PC-3 (cell line): Measurements from ENCODE around the gene MYMK. TPM values are rescaled to one million over a fixed set of nuclear protein-coding genes. Genes with fewer than 3 reads are reported as not detected.

Experiments
- ATAC-seq: fragments of 200-7000 bp; cut with Tn5 transposase; 2 replicates; pipeline ENCODE4 v1.9.1; 2020; ENCODE audit warnings: mild to moderate bottlenecking, moderate library complexity
- BruUV-seq: library from RNA; stranded (reverse); fragments of 400-500 nt; replicated peaks from 2 replicates; lab custom pipeline; 2021; lab: Mats Ljungman, UMichigan
- CTCF ChIA-PET: fragments of 300-600 bp; sonication (Branson Sonifier 250); formaldehyde crosslinking; loops from one replicate; lab custom pipeline; 2022; ENCODE audit warnings: antibody characterized with exemption; lab: Charles Lee
- POLR2A ChIA-PET: fragments of 300-600 bp; sonication (Branson Sonifier 250); formaldehyde crosslinking; loops from one replicate; lab custom pipeline; 2022; ENCODE audit warnings: antibody characterized with exemption; ENCODE audit not compliant: unreplicated experiment; lab: Charles Lee
- DNase-seq: peaks from one replicate; pipeline ENCODE4 v3.0.0-alpha.2; 2015
- H2AFZ ChIP-seq: fragments of 300-600 bp; sonication (generic); 2 replicates; pipeline ENCODE4 v1.6.0; 2016; ENCODE audit warnings: antibody characterized with exemption, low read length
- H3F3A ChIP-seq: fragments of 300-600 bp; sonication (generic); one replicate; pipeline ENCODE4 v1.6.0; 2017; ENCODE audit warnings: antibody characterized with exemption, low read length, control low read depth, mild to moderate bottlenecking; ENCODE audit not compliant: unreplicated experiment
- H3K27ac ChIP-seq: fragments of 300-600 bp; sonication (generic); 2 replicates; pipeline ENCODE4 v1.5.1; 2016; ENCODE audit warnings: mild to moderate bottlenecking, low read length
- H3K27me3 ChIP-seq: fragments of 300-600 bp; sonication (generic); 2 replicates; pipeline ENCODE4 v1.6.1; 2016; ENCODE audit warnings: low read length, mixed read lengths
- H3K36me3 ChIP-seq: fragments of 300-600 bp; sonication (generic); 2 replicates; pipeline ENCODE4 v1.6.1; 2016; ENCODE audit warnings: low read depth, mixed run types, low read length, mixed read lengths
- H3K4me1 ChIP-seq: fragments of 300-600 bp; sonication (generic); 2 replicates; pipeline ENCODE4 v1.5.1; 2016; ENCODE audit warnings: low read length; ENCODE audit not compliant: insufficient read depth
- H3K4me2 ChIP-seq: fragments of 300-600 bp; sonication (generic); 2 replicates; pipeline ENCODE4 v1.6.0; 2016; ENCODE audit warnings: low read length
- H3K4me3 ChIP-seq: fragments of 300-600 bp; sonication (generic); 2 replicates; pipeline ENCODE4 v1.5.1; 2016; ENCODE audit warnings: mild to moderate bottlenecking, low read length, mixed read lengths
- H3K79me2 ChIP-seq: fragments of 300-600 bp; sonication (generic); 2 replicates; pipeline ENCODE4 v1.6.1; 2017; ENCODE audit warnings: low read length, mixed read lengths
- H3K9ac ChIP-seq: fragments of 300-600 bp; sonication (generic); 2 replicates; pipeline ENCODE4 v1.6.0; 2016; ENCODE audit warnings: mild to moderate bottlenecking, low read length
- H3K9me2 ChIP-seq: fragments of 300-600 bp; sonication (generic); replicated peaks from 2 replicates; pipeline ENCODE4 v1.6.1; 2016; ENCODE audit warnings: mixed run types, low read length, mixed read lengths
- H3K9me3 ChIP-seq: fragments of 300-600 bp; sonication (generic); 2 replicates; pipeline ENCODE4 v1.6.1; 2016; ENCODE audit warnings: low read length, mixed read lengths
- H4K20me1 ChIP-seq: fragments of 300-600 bp; sonication (generic); 2 replicates; pipeline ENCODE4 v1.6.1; 2016; ENCODE audit warnings: low read length, mixed read lengths
- EZH2 ChIP-seq: fragments of 300-600 bp; sonication (generic); IDR thresholded peaks from one replicate; pipeline ENCODE4 v1.6.1; 2017; ENCODE audit warnings: antibody characterized with exemption, mild to moderate bottlenecking, low read length; ENCODE audit not compliant: unreplicated experiment
- EZH2phosphoT487 ChIP-seq: fragments of 300-600 bp; sonication (generic); IDR thresholded peaks from 2 replicates; pipeline ENCODE4 v1.6.1; 2018; ENCODE audit warnings: mild to moderate bottlenecking, antibody characterized with exemption, low read length, borderline replicate concordance
- intact Hi-C: fragments of 100-400 bp; cut with micrococcal nuclease; formaldehyde crosslinking; loops from 2 replicates; pipeline ENCODE4 v1.9.0; 2023
- total RNA-seq: library from RNA; depleted of rRNA; stranded (reverse); fragments of >200 nt; gene quantifications from 2 replicates; pipeline ENCODE4 v1.2.3, GENCODE V29; 2014
- TF ChIP-seq, protein P1 (sequence below): fragments of 300-600 bp; sonication (generic); conservative IDR thresholded peaks from 2 replicates; pipeline ENCODE4 v1.5.1; 2017; ENCODE audit warnings: antibody characterized with exemption, low read depth, mild to moderate bottlenecking, low read length

Gene MYMK
- total RNA-seq, 1 experiment from 2014 or later: not detected

DNA sequence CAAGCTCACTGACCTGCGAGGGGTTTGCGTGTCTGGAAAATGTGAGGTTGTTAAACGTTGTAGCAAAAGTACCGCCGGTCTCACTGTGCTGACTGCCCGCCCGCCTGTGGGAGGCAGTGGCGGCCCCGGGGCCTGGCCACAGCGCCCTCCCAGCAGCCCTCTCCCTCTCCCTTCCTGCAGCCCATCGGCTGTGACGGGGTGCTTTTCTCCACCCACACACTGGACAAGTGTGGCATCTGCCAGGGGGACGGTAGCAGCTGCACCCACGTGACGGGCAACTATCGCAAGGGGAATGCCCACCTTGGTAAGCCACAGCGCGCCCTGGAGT lies 15.9 kb upstream of the MYMK start:
- no peaks in the 10 kb centered on the region for H3K79me2 ChIP-seq
- ATAC-seq (no peak), DNase-seq (no peak)
- BruUV-seq: no TSS peak
- no peak overlapping the region for H3K4me3 ChIP-seq
- H3K27me3 ChIP-seq: no peaks in the 10 kb centered on the region
- H3F3A ChIP-seq: no peaks in the 10 kb centered on the region
- no peaks in the 10 kb centered on the region for H3K36me3 ChIP-seq
- no peaks in the 10 kb centered on the region for H3K9me2 ChIP-seq
- POLR2A ChIA-PET: no interaction called here
- no peak overlapping the region for H3K27ac ChIP-seq
- no peak overlapping the region for H2AFZ ChIP-seq
- no peaks in the 10 kb centered on the region for H3K4me1 ChIP-seq
- H3K9ac ChIP-seq: no peak overlapping the region
- intact Hi-C loops: no loop called here
- H3K9me3 ChIP-seq: no peaks in the 10 kb centered on the region
- TF ChIP-seq, protein P1, sequence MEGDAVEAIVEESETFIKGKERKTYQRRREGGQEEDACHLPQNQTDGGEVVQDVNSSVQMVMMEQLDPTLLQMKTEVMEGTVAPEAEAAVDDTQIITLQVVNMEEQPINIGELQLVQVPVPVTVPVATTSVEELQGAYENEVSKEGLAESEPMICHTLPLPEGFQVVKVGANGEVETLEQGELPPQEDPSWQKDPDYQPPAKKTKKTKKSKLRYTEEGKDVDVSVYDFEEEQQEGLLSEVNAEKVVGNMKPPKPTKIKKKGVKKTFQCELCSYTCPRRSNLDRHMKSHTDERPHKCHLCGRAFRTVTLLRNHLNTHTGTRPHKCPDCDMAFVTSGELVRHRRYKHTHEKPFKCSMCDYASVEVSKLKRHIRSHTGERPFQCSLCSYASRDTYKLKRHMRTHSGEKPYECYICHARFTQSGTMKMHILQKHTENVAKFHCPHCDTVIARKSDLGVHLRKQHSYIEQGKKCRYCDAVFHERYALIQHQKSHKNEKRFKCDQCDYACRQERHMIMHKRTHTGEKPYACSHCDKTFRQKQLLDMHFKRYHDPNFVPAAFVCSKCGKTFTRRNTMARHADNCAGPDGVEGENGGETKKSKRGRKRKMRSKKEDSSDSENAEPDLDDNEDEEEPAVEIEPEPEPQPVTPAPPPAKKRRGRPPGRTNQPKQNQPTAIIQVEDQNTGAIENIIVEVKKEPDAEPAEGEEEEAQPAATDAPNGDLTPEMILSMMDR: no peak
- no peak for TF ChIP-seq EZH2
- TF ChIP-seq EZH2phosphoT487: no peak
- H4K20me1 ChIP-seq: no peaks in the 10 kb centered on the region
- CTCF ChIA-PET: no interaction called here
- no peak overlapping the region for H3K4me2 ChIP-seq

DNA sequence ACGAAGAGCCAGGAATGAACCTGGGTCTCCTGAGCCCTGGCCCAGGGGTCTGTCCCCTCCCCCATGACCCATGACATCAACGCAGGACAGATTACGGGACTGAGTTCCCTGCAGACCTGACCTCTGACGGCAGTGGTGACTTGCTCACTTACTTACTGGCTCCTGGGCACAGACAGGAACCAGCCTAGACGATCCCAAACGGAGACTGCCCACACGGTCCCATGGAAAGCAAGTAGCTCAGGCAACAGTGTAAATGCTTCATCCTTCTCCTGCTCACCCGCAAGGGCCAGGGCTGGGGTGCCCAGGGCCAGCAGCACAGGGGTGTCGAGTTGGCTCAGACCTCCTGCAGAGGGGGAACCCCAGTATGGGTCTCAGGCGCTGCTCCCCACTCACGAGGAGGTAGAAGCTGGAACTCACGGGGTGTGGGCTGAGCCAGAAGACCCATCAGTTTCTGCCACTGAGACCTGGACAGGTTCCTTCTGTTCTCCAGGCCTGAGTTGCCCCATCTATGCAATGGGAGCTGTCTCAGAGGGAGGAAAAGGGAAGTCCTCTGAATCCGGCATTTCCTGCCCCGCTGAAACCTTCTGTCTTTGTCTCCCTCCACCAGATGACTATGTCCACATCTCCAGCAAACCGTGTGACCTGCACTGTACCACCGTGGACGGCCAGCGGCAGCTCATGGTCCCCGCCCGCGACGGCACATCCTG lies 15.4 kb upstream of the MYMK start:
- Histone ChIP-seq H3K27me3 (no peaks in the 10 kb centered on the region), H3K9me3 (no peaks in the 10 kb centered on the region), H3K9ac (no peak overlapping the region), H3K9me2 (no peaks in the 10 kb centered on the region), H3K4me2 (no peak overlapping the region), H3K79me2 (no peaks in the 10 kb centered on the region), H3K27ac (no peak overlapping the region), H2AFZ (no peak overlapping the region), H3K36me3 (no peaks in the 10 kb centered on the region), H3F3A (no peaks in the 10 kb centered on the region), H4K20me1 (no peaks in the 10 kb centered on the region), H3K4me1 (no peaks in the 10 kb centered on the region), H3K4me3 (no peak overlapping the region)
- intact Hi-C loops: no loop called here
- ChIA-PET CTCF (no interaction called here), POLR2A (no interaction called here)
- no peak for ATAC-seq
- no peak for TF ChIP-seq EZH2
- TF ChIP-seq, protein P1: no peak
- no peak for TF ChIP-seq EZH2phosphoT487
- no peak for DNase-seq
- BruUV-seq: no TSS peak
